ENCODE results near the gene MRPS18A. TPM values are rescaled to one million over a fixed set of nuclear protein-coding genes. Genes with fewer than 3 reads are reported as not detected.
A peak's percentile ranks its signal among the peaks of the same experiment; 100 is the strongest.

The MRPS18A gene
- total and polyA plus RNA-seq, 2 of the 13 experiments (the other 11 are each of a cell fraction or from before 2014, with no cell fraction given): 87.8 to 89.1 TPM

GRCh38 chr6:43628393-43629103 lies 59.0 kb downstream of the MRPS18A start (continued):
- TF ChIP-seq, protein P1, sequence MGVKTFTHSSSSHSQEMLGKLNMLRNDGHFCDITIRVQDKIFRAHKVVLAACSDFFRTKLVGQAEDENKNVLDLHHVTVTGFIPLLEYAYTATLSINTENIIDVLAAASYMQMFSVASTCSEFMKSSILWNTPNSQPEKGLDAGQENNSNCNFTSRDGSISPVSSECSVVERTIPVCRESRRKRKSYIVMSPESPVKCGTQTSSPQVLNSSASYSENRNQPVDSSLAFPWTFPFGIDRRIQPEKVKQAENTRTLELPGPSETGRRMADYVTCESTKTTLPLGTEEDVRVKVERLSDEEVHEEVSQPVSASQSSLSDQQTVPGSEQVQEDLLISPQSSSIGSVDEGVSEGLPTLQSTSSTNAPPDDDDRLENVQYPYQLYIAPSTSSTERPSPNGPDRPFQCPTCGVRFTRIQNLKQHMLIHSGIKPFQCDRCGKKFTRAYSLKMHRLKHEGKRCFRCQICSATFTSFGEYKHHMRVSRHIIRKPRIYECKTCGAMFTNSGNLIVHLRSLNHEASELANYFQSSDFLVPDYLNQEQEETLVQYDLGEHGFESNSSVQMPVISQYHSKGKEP (CRISPR knock-in tag; IDR thresholded peaks at IDR 0.05): no peak
- TF ChIP-seq, protein P2, sequence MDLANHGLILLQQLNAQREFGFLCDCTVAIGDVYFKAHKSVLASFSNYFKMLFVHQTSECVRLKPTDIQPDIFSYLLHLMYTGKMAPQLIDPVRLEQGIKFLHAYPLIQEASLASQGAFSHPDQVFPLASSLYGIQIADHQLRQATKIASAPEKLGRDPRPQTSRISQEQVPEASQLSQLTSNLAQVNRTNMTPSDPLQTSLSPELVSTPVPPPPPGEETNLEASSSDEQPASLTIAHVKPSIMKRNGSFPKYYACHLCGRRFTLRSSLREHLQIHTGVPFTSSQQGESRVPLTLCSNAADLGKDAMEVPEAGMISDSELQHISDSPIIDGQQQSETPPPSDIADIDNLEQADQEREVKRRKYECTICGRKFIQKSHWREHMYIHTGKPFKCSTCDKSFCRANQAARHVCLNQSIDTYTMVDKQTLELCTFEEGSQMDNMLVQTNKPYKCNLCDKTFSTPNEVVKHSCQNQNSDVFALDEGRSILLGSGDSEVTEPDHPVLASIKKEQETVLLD (CRISPR knock-in tag; IDR thresholded peaks at IDR 0.05; ENCODE audit: low read depth): 0 out of 2 replicates have a peak, but pooled peaks have one; percentile 9
- TF ChIP-seq DR1 (CRISPR knock-in tag; IDR thresholded peaks at IDR 0.05): no peak
- TF ChIP-seq EP300 (IDR thresholded peaks at IDR 0.05; ENCODE audit: low read depth in 2 of 2, low read length in 2 of 2): no peak
- TF ChIP-seq EP300 (CRISPR knock-in tag; IDR thresholded peaks at IDR 0.05; ENCODE audit: borderline replicate concordance): 0 out of 2 replicates have a peak, but pooled peaks have one; percentile 16
- no peak for TF ChIP-seq ZNF768 (CRISPR knock-in tag; IDR thresholded peaks at IDR 0.05)
- TF ChIP-seq FOXA1 (IDR thresholded peaks at IDR 0.05): no peak
- no peak for TF ChIP-seq FOXA1 (CRISPR knock-in tag; IDR thresholded peaks at IDR 0.05)
- peak; percentile 18; the same call in 1 of the 2 replicates for TF ChIP-seq NFKBIZ (CRISPR knock-in tag; IDR thresholded peaks at IDR 0.05)
- 0 out of 2 replicates have a peak, but pooled peaks have one; percentile 39 for TF ChIP-seq THYN1 (CRISPR knock-in tag; IDR thresholded peaks at IDR 0.05; ENCODE audit: borderline replicate concordance, low read depth)
- peak in 1 of 2 experiments; percentile 59; a peak in 2 of 4 replicates for TF ChIP-seq POLR2A (IDR thresholded peaks at IDR 0.05; ENCODE audit: insufficient read depth in 1 of 2, low read depth in 2 of 2, low read length in 2 of 2)
- TF ChIP-seq ZNF34 (CRISPR knock-in tag; IDR thresholded peaks at IDR 0.05; ENCODE audit: borderline replicate concordance): no peak
- peak; percentile 68; the same call in 1 of the 2 replicates for TF ChIP-seq BORCS8-MEF2B (CRISPR knock-in tag; IDR thresholded peaks at IDR 0.05)
- no peak for TF ChIP-seq ZNF235 (CRISPR knock-in tag; IDR thresholded peaks at IDR 0.05; ENCODE audit: borderline replicate concordance)
- peak; percentile 37 for TF ChIP-seq GABPA (IDR thresholded peaks at IDR 0.05; ENCODE audit: low read depth, low read length)
- TF ChIP-seq GABPA (CRISPR knock-in tag; IDR thresholded peaks at IDR 0.05; ENCODE audit: low read depth): peak; percentile 62
- no peak for TF ChIP-seq DNMT1 (CRISPR knock-in tag; IDR thresholded peaks at IDR 0.05)
- no peak for TF ChIP-seq TBP (CRISPR knock-in tag; IDR thresholded peaks at IDR 0.05)
- TF ChIP-seq NONO (IDR thresholded peaks at IDR 0.05): no peak
- TF ChIP-seq NONO (CRISPR knock-in tag; conservative IDR thresholded peaks at IDR 0.05): peak; percentile 4; the same call in 1 of the 2 replicates
- TF ChIP-seq MED8 (CRISPR knock-in tag; IDR thresholded peaks at IDR 0.05; ENCODE audit: insufficient replicate concordance): no peak
- TF ChIP-seq ZFYVE20 (CRISPR knock-in tag; IDR thresholded peaks at IDR 0.05; ENCODE audit: borderline replicate concordance, low read depth): no peak
- no peak for TF ChIP-seq ZNF816 (CRISPR knock-in tag; IDR thresholded peaks at IDR 0.05; ENCODE audit: borderline replicate concordance)
- TF ChIP-seq SAFB2 (CRISPR knock-in tag; IDR thresholded peaks at IDR 0.05; ENCODE audit: borderline replicate concordance, low read depth): no peak; the same call in 1 of the 2 replicates
- peak; percentile 74; the same call in 1 of the 2 replicates for TF ChIP-seq ZNF354B (CRISPR knock-in tag; IDR thresholded peaks at IDR 0.05)
- peak; percentile 50 for TF ChIP-seq SRSF1 (optimal IDR thresholded peaks at IDR 0.05; ENCODE audit: low read depth, low read length)
- no peak for TF ChIP-seq ZNF264 (CRISPR knock-in tag; IDR thresholded peaks at IDR 0.05)
- TF ChIP-seq SPEN (CRISPR knock-in tag; IDR thresholded peaks at IDR 0.05; ENCODE audit: low read depth): 0 out of 2 replicates have a peak, but pooled peaks have one; percentile 52
- TF ChIP-seq ETV5 (CRISPR knock-in tag; IDR thresholded peaks at IDR 0.05; ENCODE audit: borderline replicate concordance): peak; percentile 78
- 0 out of 2 replicates have a peak, but pooled peaks have one; percentile 48 for TF ChIP-seq KMT2A (CRISPR knock-in tag; IDR thresholded peaks at IDR 0.05)
- no peak for TF ChIP-seq ZNF564 (CRISPR knock-in tag; IDR thresholded peaks at IDR 0.05)

Data from HepG2 (cell line).